Cardiac fibroblast (primary cell): ENCODE measurements around the gene FCHO2.
"Not testable (repeated sequence)": the region's sequence is repeated elsewhere in the genome, so short reads cannot be mapped to it uniquely, and the experiment has no call there.

Experiments used
- DNase-seq, 2 donors: peaks; one replicate each; pipeline versions ENCODE4 v3.0.0 to v3.0.0-alpha.2; 2010; ENCODE audit warnings: low read depth in 2 of 2
- H3K4me3 ChIP-seq, 2 donors: replicated peaks in 1 of 2; 1 replicate in 1 of 2; 2 replicates in 1 of 2; pipeline ENCODE4 v1.5.1; 2011; ENCODE audit warnings: low read depth in 2 of 2, low read length in 2 of 2, mild to moderate bottlenecking in 2 of 2, moderate library complexity in 1 of 2
- TF ChIP-seq, protein P1 (sequence below): IDR thresholded peaks from one replicate; pipeline ENCODE4 v1.5.1; 2011; ENCODE audit warnings: low read depth, mild to moderate bottlenecking, low read length, inconsistent platforms

The FCHO2 gene

DNA sequence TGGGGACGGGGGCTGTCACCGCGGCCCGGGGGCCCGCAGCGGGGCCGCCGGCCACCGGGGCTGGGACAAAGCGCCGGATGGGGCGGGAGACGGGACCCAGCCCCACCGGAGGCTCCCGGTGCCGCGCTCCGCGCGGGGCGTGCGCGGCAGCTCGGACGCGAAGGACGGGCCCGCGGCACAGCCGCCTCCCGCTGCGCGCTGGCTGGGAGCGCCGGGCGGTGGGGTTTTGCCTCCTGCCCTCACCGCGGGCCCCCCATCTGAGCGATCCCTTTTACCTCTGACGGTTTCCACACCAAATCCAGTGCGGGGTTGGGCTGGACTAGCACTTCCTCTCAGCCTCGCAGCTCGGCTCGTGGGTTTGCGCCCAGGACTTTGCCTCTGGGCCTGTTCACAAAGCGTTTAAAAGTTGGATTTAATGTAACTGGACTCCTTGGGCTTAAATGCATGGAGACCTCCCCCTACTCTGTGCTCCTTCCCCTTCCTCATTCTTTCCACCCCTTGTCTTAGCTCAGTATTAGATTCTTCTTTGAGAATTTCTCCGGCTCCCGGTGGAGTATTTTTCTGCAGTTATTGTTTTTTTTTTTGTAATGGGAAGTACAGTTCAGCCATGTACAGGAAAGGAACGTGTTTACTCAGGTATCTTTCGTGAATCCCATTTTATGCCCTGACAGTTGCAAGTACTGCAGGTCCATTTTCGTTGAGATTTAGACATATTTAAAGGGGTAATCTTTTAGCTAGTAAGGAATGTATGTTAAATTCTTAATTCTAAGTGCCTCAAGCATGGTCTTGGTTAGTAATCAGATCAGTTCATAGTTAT lies 691 bp downstream of the FCHO2 start:
- DNase-seq: peak; percentile 61 to 62
- TF ChIP-seq, protein P1, sequence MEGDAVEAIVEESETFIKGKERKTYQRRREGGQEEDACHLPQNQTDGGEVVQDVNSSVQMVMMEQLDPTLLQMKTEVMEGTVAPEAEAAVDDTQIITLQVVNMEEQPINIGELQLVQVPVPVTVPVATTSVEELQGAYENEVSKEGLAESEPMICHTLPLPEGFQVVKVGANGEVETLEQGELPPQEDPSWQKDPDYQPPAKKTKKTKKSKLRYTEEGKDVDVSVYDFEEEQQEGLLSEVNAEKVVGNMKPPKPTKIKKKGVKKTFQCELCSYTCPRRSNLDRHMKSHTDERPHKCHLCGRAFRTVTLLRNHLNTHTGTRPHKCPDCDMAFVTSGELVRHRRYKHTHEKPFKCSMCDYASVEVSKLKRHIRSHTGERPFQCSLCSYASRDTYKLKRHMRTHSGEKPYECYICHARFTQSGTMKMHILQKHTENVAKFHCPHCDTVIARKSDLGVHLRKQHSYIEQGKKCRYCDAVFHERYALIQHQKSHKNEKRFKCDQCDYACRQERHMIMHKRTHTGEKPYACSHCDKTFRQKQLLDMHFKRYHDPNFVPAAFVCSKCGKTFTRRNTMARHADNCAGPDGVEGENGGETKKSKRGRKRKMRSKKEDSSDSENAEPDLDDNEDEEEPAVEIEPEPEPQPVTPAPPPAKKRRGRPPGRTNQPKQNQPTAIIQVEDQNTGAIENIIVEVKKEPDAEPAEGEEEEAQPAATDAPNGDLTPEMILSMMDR: no peak
- peak overlapping the region; percentile 66 to 71 for H3K4me3 ChIP-seq

DNA sequence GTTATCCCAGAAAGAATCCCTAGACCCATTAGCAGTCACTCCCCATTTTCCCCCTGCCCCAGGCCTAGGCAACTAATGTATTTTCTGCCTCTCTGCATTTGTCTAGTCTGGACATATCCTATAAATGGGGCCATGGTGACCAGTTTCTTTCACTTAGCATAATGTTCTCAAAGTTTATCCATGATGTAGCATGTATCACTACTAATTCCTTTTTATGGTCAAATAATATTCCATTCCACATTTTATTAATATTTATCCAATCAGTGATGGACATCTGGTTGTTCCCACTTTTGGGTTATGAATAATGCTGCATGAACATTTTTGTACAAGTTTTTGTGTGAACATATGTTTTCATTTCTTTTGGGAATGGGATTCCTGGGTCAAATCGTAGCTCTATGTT lies 1.5 kb downstream of the FCHO2 start:
- DNase-seq: no peak
- peak overlapping the region; percentile 66 to 71 for H3K4me3 ChIP-seq
- TF ChIP-seq, protein P1: no peak

DNA sequence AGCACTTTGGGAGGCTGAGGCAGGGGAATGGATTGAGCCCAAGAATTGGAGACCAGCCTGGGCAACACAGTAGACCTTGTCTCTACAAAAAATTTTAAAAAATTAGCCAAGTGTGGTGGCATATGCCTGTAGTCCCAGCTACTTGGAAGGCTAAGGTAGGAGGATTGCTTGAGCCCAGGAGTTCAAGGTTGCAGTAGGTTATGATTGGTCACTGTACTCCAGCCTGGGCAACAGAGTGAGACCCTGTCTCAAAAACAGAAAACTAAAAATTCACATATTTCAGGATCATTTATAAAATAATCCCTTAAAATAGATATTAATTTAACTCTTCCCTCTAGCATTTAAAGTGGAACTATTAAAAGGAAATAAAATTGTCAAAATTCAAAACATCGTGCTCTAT lies 3.4 kb downstream of the FCHO2 start:
- TF ChIP-seq, protein P1: no peak

GRCh38 chr5:72974481-72974880 lies 18.6 kb downstream of the FCHO2 start:
- H3K4me3 ChIP-seq, DNase-seq: not testable (repeated sequence)

More for the DNA sequence above, 3.4 kb downstream of the FCHO2 start:
- no peak for DNase-seq
- no peak overlapping the region for H3K4me3 ChIP-seq

GRCh38 chr5:72976810-72977209 lies 21.0 kb downstream of the FCHO2 start:
- DNase-seq, H3K4me3 ChIP-seq: not testable (repeated sequence)

DNA sequence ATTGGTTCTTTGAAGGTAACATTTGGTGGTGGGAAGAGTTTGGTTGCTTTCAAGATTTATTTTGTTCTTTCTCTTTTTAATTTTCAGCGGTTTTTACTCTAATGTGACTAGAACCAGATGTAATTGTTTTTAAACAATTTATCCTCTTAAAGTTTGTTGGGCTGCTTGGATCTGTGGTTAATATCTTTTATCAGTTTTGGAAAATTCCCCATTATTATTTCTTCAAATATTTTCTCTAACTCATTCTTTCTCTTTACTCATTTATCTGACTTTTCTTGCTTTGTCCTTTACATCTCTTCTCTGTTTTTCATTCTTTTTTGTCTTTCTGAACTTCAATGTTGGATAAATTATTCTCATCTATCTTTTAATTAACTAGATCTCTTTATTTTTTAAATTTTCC lies 29.9 kb downstream of the FCHO2 start:
- TF ChIP-seq, protein P1: no peak
- no peak overlapping the region for H3K4me3 ChIP-seq
- no peak for DNase-seq

- no peak overlapping the region for H3K4me3 ChIP-seq
- TF ChIP-seq, protein P1: no peak
- DNase-seq: peak; percentile 28 to 36
Observed at GRCh38 chr5:72988769-72989168, 32.9 kb downstream of the FCHO2 start.

DNA sequence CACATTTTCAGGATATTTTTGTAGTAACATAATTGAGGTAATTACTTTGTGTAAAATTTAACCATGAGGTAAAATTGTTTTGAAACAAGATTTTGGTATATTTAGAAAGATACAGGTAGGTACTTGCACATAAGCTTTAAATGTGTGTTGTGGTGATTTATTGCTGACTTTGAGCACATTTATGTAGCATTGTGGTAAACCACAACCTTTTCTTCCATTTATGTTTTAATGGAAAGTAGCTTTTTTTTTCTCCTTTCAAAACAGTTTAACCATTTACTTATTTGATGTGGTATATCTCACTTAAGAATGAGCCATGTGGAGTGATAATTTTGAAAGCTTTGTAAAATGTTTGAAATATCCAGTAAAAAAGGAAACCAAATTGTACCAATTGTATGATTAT lies 35.6 kb downstream of the FCHO2 start:
- TF ChIP-seq, protein P1: no peak
- H3K4me3 ChIP-seq: no peak overlapping the region
- no peak for DNase-seq
